GM12878 (cell line): Measurements from ENCODE around the gene CNIH1. TPM values are rescaled to one million over a fixed set of nuclear protein-coding genes. Genes with fewer than 3 reads are reported as not detected.
A peak's percentile ranks its signal among the peaks of the same experiment; 100 is the strongest.

Experiments used
- BCL11A ChIP-seq: IDR thresholded peaks from 2 replicates; pipeline ENCODE4 v1.6.1; 2011; ENCODE audit warnings: low read depth, low read length
- CHD2 ChIP-seq: IDR thresholded peaks from 2 replicates; pipeline ENCODE4 v1.6.1; 2011; ENCODE audit warnings: low read depth, low read length, improper control_type of control experiment, borderline replicate concordance
- FOXM1 ChIP-seq: IDR thresholded peaks from 2 replicates; pipeline ENCODE4 v1.6.1; 2012; ENCODE audit warnings: low read depth, mild to moderate bottlenecking, inconsistent platforms, low read length, moderate library complexity
- GATAD2B ChIP-seq: fragments of 450-650 bp; conservative IDR thresholded peaks from 2 replicates; pipeline ENCODE4 v1.6.1; 2017; ENCODE audit warnings: low read depth, mild to moderate bottlenecking, moderate library complexity
- JUNB ChIP-seq: IDR thresholded peaks from 2 replicates; pipeline ENCODE4 v1.6.1; 2016; ENCODE audit warnings: antibody characterized with exemption, mild to moderate bottlenecking
- MTA2 ChIP-seq: fragments of 450-650 bp; IDR thresholded peaks from 2 replicates; pipeline ENCODE4 v1.6.1; 2016; ENCODE audit warnings: low read depth, mild to moderate bottlenecking, moderate library complexity
- MYC ChIP-seq: IDR thresholded peaks from 2 replicates; pipeline ENCODE4 v1.6.1; 2011; ENCODE audit warnings: mild to moderate bottlenecking, low read length, moderate library complexity, inconsistent platforms; ENCODE audit not compliant: insufficient read depth, insufficient replicate concordance, insufficient read length, severe bottlenecking
- NFXL1 ChIP-seq: fragments of 450-650 bp; IDR thresholded peaks from 2 replicates; pipeline ENCODE4 v1.6.1; 2017; ENCODE audit warnings: antibody characterized with exemption, mild to moderate bottlenecking, borderline replicate concordance
- NFYA ChIP-seq: IDR thresholded peaks from 2 replicates; pipeline ENCODE4 v1.6.1; 2011; ENCODE audit warnings: low read depth, mild to moderate bottlenecking, low read length, improper control_type of control experiment, borderline replicate concordance
- NR2C1 ChIP-seq: fragments of 450-650 bp; IDR thresholded peaks from 2 replicates; pipeline ENCODE4 v1.6.1; 2017; ENCODE audit warnings: antibody characterized with exemption, mild to moderate bottlenecking, moderate library complexity
- NRF1 ChIP-seq: conservative IDR thresholded peaks from 2 replicates; pipeline ENCODE4 v1.6.1; 2011; ENCODE audit warnings: mild to moderate bottlenecking, low read depth, low read length, improper control_type of control experiment
- POLR2AphosphoS2 ChIP-seq: IDR thresholded peaks from 2 replicates; pipeline ENCODE4 v1.6.1; 2011; ENCODE audit warnings: low read depth, mild to moderate bottlenecking, low read length, improper control_type of control experiment, moderate library complexity
- RAD21 ChIP-seq: IDR thresholded peaks from 2 replicates; pipeline ENCODE4 v1.6.1; 2011; ENCODE audit warnings: mild to moderate bottlenecking, low read depth, low read length, moderate library complexity; ENCODE audit not compliant: insufficient read depth
- SMAD1 ChIP-seq: fragments of 450-650 bp; IDR thresholded peaks from 2 replicates; pipeline ENCODE4 v1.6.1; 2018; ENCODE audit warnings: mild to moderate bottlenecking, low read depth; ENCODE audit not compliant: partially characterized antibody
- SMC3 ChIP-seq: IDR thresholded peaks from 2 replicates; pipeline ENCODE4 v1.6.1; 2011; ENCODE audit warnings: low read length, improper control_type of control experiment, borderline replicate concordance
- SREBF1 ChIP-seq: IDR thresholded peaks from 2 replicates; pipeline ENCODE4 v1.6.1; 2012; ENCODE audit warnings: mild to moderate bottlenecking, low read length
- ZBTB11 ChIP-seq: fragments of 450-650 bp; formaldehyde crosslinking; IDR thresholded peaks from 2 replicates; pipeline ENCODE4 v1.5.0; 2022; ENCODE audit warnings: mild to moderate bottlenecking, missing genetic modification characterization
- polyA plus RNA-seq, 11 experiments: library from polyadenylated mRNA; depleted of rRNA in 4 of 11; unstranded in 6 of 11; stranded (reverse) in 5 of 11; fragments of >200 nt; fragmentation: Nextera tagmentation in 4 of 11; fragmentation: Illumina TruSeq in 1 of 11; extraction: Ambion mirVana in 4 of 11; extraction: Trizol in 1 of 11; gene quantifications; 1 replicate in 1 of 11; 2 replicates in 10 of 11; pipeline versions ENCODE4 v1.2.1 to v1.2.3, GENCODE V29; 2011 to 2016; ENCODE audit warnings: inconsistent platforms in 2 of 11, missing spikeins in 2 of 11, low read depth in 1 of 11
- total RNA-seq, 4 experiments: library from RNA; depleted of rRNA in 3 of 4; stranded (reverse); fragments of >200 nt in 3 of 4; fragmentation: Illumina TruSeq in 1 of 4; extraction: Trizol in 1 of 4; gene quantifications; 2 replicates each; pipeline versions ENCODE4 v1.2.1 to v1.2.3, GENCODE V29; 2013 to 2021
- TF ChIP-seq, protein P1 (sequence below): fragments of 450-650 bp; IDR thresholded peaks from 2 replicates; pipeline ENCODE4 v1.6.1; 2014; ENCODE audit warnings: mild to moderate bottlenecking
- TF ChIP-seq, protein P2 (sequence below): fragments of 450-650 bp; IDR thresholded peaks from 2 replicates; pipeline ENCODE4 v1.6.1; 2017; ENCODE audit warnings: antibody characterized with exemption, mild to moderate bottlenecking, moderate library complexity
- TF ChIP-seq, protein P3 (sequence below): fragments of 450-650 bp; IDR thresholded peaks from 2 replicates; pipeline ENCODE4 v1.6.1; 2016; ENCODE audit warnings: mild to moderate bottlenecking

Gene CNIH1
- total and polyA plus RNA-seq, 10 of the 15 experiments (the other 5 are each of a cell fraction or from before 2014, with no cell fraction given) = 48.9 to 274 (median 110) TPM

DNA sequence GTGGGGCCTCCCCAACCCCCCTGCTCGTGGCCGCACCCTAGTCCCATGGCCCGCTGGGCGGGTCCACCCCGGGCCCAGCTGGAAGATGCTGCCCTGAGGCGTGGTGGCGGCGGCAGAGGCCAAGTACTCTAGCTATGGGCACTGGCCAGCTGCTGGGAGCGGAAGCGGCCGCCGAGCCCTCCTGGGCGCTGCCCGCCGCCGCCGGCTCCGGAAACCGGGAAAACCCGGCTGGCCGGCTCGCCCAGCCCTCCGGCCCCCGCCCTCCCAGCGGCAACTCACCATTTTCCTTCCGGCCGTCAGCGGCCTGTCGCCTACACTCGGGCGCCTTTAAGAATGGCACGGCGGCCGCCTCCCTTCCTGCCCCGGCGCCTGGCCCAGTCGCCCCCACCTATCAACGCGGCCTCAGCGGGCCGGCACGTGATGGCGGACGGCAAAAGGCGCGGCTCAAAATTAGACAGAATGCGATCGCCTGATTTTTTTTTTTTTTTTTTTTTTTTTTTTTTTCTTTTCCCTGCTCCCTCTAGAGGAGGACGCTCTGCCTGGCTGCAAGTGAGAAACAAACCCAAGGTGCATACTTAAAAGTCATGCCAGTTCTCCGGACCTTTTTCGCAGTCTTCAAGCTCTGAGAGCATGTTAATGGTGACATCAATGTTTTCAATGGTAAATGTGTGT, 47.6 kb upstream of the CNIH1 start, which contains the start of gene GMFB (continued):
- TF ChIP-seq ZBTB11 (CRISPR knock-in tag) (no peak), NFYA (no peak), NRF1 (no peak), BCL11A (no peak), POLR2AphosphoS2 (no peak), MYC (no peak), JUNB (no peak), NR2C1 (no peak), SREBF1 (no peak; the same call in 1 of the 2 replicates), NFXL1 (no peak), FOXM1 (no peak), RAD21 (no peak), CHD2 (0 out of 2 replicates have a peak, but pooled peaks have one; percentile 3), SMC3 (no peak), GATAD2B (peak; percentile 88), MTA2 (no peak), SMAD1 (no peak)
- TF ChIP-seq, protein P1, sequence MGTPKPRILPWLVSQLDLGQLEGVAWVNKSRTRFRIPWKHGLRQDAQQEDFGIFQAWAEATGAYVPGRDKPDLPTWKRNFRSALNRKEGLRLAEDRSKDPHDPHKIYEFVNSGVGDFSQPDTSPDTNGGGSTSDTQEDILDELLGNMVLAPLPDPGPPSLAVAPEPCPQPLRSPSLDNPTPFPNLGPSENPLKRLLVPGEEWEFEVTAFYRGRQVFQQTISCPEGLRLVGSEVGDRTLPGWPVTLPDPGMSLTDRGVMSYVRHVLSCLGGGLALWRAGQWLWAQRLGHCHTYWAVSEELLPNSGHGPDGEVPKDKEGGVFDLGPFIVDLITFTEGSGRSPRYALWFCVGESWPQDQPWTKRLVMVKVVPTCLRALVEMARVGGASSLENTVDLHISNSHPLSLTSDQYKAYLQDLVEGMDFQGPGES = no peak
- TF ChIP-seq, protein P2, sequence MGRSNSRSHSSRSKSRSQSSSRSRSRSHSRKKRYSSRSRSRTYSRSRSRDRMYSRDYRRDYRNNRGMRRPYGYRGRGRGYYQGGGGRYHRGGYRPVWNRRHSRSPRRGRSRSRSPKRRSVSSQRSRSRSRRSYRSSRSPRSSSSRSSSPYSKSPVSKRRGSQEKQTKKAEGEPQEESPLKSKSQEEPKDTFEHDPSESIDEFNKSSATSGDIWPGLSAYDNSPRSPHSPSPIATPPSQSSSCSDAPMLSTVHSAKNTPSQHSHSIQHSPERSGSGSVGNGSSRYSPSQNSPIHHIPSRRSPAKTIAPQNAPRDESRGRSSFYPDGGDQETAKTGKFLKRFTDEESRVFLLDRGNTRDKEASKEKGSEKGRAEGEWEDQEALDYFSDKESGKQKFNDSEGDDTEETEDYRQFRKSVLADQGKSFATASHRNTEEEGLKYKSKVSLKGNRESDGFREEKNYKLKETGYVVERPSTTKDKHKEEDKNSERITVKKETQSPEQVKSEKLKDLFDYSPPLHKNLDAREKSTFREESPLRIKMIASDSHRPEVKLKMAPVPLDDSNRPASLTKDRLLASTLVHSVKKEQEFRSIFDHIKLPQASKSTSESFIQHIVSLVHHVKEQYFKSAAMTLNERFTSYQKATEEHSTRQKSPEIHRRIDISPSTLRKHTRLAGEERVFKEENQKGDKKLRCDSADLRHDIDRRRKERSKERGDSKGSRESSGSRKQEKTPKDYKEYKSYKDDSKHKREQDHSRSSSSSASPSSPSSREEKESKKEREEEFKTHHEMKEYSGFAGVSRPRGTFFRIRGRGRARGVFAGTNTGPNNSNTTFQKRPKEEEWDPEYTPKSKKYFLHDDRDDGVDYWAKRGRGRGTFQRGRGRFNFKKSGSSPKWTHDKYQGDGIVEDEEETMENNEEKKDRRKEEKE = no peak
- TF ChIP-seq, protein P3, sequence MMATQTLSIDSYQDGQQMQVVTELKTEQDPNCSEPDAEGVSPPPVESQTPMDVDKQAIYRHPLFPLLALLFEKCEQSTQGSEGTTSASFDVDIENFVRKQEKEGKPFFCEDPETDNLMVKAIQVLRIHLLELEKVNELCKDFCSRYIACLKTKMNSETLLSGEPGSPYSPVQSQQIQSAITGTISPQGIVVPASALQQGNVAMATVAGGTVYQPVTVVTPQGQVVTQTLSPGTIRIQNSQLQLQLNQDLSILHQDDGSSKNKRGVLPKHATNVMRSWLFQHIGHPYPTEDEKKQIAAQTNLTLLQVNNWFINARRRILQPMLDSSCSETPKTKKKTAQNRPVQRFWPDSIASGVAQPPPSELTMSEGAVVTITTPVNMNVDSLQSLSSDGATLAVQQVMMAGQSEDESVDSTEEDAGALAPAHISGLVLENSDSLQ = peak; percentile 74
